Left ventricle myocardium inferior (tissue), 1 donor: ENCODE data around the gene LDLRAD3. TPM values are rescaled to one million over a fixed set of nuclear protein-coding genes. Genes with fewer than 3 reads are reported as not detected.

Source experiments
- DNase-seq: peaks from one replicate; pipeline ENCODE4 v3.0.0-alpha.2; 2020
- H3K27ac ChIP-seq: fragments of 200-600 bp; replicated peaks from 2 replicates; pipeline ENCODE4 v1.8.0; 2021
- H3K27me3 ChIP-seq: fragments of 200-600 bp; 2 replicates; pipeline ENCODE4 v1.8.0; 2021; ENCODE audit warnings: low read depth
- H3K36me3 ChIP-seq: fragments of 200-600 bp; 2 replicates; pipeline ENCODE4 v1.8.0; 2021
- H3K4me1 ChIP-seq: fragments of 200-600 bp; 2 replicates; pipeline ENCODE4 v1.8.0; 2021
- H3K4me3 ChIP-seq: fragments of 200-600 bp; 2 replicates; pipeline ENCODE4 v1.8.0; 2021; ENCODE audit warnings: mild to moderate bottlenecking, moderate library complexity
- H3K9me3 ChIP-seq: fragments of 200-600 bp; replicated peaks from 2 replicates; pipeline ENCODE4 v1.8.0; 2021
- intact Hi-C: fragments of 100-400 bp; cut with micrococcal nuclease; formaldehyde crosslinking; loops from one replicate; pipeline ENCODE4 v1.11.0; 2022
- total RNA-seq: library from RNA; stranded (reverse); fragmentation: NEBNext Ultra II Directional; extraction: Animal tissue kit (Norgen Biotek cat#: 25700); gene quantifications from one replicate; pipeline ENCODE4 v1.2.1, GENCODE V29; 2021
- TF ChIP-seq, protein P1 (sequence below): fragments of 200-600 bp; IDR thresholded peaks from 2 replicates; pipeline ENCODE4 v1.8.0; 2021; ENCODE audit warnings: antibody characterized with exemption, mild to moderate bottlenecking, borderline replicate concordance
- donor health status: DM: no; HTN: yes; CAD: no; lungs with severe emphysema.

Gene LDLRAD3
- total RNA-seq, 1 donor from 2014 or later = 1.0 TPM

DNA sequence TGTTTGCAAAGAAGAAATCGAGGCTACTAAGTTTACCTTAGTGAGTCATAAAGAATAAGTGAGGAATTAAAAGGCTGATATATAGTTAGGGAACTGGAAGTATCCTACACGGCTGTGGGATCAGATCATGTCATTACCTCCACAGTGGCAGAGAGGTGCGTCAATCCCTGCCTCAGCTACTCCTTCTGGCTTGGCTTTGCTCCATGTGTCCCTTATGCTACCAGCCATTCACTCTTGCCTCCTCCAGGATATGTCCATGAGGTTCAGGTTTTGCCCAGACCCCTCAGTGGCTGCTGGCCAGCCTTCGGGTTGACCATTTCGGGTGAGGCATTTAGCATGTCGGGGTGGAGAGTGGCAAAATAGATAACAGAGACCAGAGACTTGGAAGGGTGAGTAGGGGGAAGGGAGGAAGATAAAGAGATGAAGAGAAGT lies 153.4 kb downstream of the LDLRAD3 start:
- peaks cover 7% of the 10 kb centered on the region for H3K36me3 ChIP-seq
- H3K9me3 ChIP-seq = peaks cover 13% of the 10 kb centered on the region
- DNase-seq = no peak
- H3K27me3 ChIP-seq = peaks cover 66% of the 10 kb centered on the region
- TF ChIP-seq, protein P1, sequence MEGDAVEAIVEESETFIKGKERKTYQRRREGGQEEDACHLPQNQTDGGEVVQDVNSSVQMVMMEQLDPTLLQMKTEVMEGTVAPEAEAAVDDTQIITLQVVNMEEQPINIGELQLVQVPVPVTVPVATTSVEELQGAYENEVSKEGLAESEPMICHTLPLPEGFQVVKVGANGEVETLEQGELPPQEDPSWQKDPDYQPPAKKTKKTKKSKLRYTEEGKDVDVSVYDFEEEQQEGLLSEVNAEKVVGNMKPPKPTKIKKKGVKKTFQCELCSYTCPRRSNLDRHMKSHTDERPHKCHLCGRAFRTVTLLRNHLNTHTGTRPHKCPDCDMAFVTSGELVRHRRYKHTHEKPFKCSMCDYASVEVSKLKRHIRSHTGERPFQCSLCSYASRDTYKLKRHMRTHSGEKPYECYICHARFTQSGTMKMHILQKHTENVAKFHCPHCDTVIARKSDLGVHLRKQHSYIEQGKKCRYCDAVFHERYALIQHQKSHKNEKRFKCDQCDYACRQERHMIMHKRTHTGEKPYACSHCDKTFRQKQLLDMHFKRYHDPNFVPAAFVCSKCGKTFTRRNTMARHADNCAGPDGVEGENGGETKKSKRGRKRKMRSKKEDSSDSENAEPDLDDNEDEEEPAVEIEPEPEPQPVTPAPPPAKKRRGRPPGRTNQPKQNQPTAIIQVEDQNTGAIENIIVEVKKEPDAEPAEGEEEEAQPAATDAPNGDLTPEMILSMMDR = no peak
- H3K27ac ChIP-seq = no peak overlapping the region
- H3K4me3 ChIP-seq = no peak overlapping the region
- H3K4me1 ChIP-seq = peaks cover 11% of the 10 kb centered on the region
- intact Hi-C loops = no loop called here

DNA sequence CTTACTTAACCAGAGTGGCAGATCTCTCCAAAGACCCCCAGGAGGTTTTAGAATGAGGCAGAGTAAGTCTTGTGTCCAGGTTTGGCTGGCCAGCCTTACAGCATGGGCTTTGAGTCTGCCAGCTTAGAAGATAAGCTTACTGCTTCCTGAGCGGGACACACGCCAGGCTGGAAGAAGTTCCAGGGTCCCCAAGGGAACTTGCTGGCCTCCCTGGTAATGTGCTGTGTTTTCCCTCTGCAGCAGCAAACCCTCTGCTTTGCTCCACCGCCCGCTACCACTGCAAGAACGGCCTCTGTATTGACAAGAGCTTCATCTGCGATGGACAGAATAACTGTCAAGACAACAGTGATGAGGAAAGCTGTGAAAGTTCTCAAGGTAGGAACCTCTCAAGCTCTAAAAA lies 154.2 kb downstream of the LDLRAD3 start:
- H3K4me1 ChIP-seq = peaks cover 11% of the 10 kb centered on the region
- H3K4me3 ChIP-seq = no peak overlapping the region
- intact Hi-C loops = no loop called here
- H3K36me3 ChIP-seq = peaks cover 7% of the 10 kb centered on the region
- peaks cover 13% of the 10 kb centered on the region for H3K9me3 ChIP-seq
- DNase-seq = peak; percentile 22
- TF ChIP-seq, protein P1 = no peak
- H3K27ac ChIP-seq = no peak overlapping the region
- peaks cover 71% of the 10 kb centered on the region for H3K27me3 ChIP-seq

DNA sequence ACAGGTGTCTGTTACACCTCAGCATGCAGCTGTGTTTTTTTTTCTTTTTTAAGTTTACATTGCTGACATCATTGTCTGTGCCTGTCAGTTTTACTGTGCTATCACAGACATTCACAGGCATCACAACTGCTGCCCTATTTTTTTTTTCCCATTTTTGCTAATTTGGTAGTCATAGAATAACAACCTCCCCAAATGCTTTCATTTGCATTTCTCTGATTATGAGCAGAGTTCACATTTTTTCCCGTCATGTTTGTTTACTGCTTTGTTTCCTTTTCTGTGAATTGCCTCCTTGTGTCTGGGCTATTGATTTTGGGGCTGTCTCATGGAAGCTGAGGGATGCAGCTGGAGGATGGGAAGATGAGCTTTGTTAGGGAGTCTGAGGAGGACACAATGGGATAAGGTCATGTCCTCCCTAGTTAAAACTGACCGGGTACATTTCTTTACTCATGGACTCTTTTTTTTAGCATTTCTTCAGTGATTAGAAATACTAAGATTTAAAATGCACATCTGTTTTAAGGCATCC lies 155.1 kb downstream of the LDLRAD3 start:
- Histone ChIP-seq H3K4me1 (peaks cover 11% of the 10 kb centered on the region), H3K27me3 (peaks cover 71% of the 10 kb centered on the region), H3K4me3 (no peak overlapping the region), H3K9me3 (peaks cover 6% of the 10 kb centered on the region), H3K36me3 (no peaks in the 10 kb centered on the region), H3K27ac (no peak overlapping the region)
- TF ChIP-seq, protein P1 = no peak
- DNase-seq = no peak
- intact Hi-C loops = no loop called here

DNA sequence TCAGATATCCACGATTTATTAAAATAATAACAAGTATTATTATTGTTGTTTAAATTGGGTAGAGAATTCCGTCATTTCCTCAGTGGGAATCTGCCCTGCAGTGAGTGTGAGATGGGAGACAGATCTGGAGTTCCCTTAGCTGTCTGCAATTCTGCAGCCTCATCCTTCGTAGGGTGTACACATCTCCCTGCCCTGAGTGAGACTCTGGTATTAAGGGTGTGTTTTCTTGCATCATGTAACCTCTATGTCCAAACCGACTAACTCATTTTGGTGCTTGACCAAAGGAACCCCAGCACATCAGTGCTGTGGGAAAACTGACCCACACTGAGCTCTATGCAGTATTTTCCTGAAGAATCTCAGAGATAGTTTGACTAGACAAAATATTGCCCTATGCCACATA lies 157.6 kb downstream of the LDLRAD3 start:
- TF ChIP-seq, protein P1 = no peak
- Histone ChIP-seq H3K9me3 (peaks cover 3% of the 10 kb centered on the region), H3K36me3 (no peaks in the 10 kb centered on the region), H3K27ac (no peak overlapping the region), H3K4me3 (no peak overlapping the region), H3K4me1 (peaks cover 25% of the 10 kb centered on the region), H3K27me3 (peaks cover 63% of the 10 kb centered on the region)
- intact Hi-C loops = no loop called here
- DNase-seq = no peak

DNA sequence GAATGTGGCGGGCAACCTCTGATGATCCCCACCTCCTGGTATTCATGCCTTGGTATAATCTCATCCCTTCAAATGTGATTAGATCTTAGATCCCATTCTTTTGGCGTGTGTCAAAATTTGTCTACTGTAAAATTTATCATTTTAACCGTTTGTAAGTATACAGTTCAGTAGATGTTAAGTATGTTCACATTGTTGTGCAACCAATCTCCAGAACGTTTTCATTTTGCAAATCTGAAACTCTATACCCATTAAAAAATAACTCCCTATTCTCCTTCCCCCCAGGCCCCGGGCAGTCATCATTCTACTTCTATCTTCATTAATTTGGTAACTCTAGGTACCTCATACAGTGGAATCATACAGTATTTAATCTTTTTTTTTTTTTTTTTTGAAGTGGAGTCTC lies 159.0 kb downstream of the LDLRAD3 start:
- intact Hi-C loops = no loop called here
- Histone ChIP-seq H3K27ac (no peak overlapping the region), H3K9me3 (peaks cover 3% of the 10 kb centered on the region), H3K4me3 (no peak overlapping the region), H3K4me1 (peaks cover 22% of the 10 kb centered on the region), H3K36me3 (no peaks in the 10 kb centered on the region), H3K27me3 (peaks cover 66% of the 10 kb centered on the region)
- DNase-seq = no peak
- TF ChIP-seq, protein P1 = no peak
